GM20431 (cell line): ENCODE data around the gene CLDND2.
"Not testable (repeated sequence)": the region's sequence is repeated elsewhere in the genome, so short reads cannot be mapped to it uniquely, and the experiment has no call there.

Experiments used
- in situ Hi-C: fragments of 300-500 bp; cut with MseI, MboI; formaldehyde crosslinking; loops from one replicate; pipeline ENCODE4 v1.15.0; 2020; ENCODE audit warnings: low sequenced_read_pairs; ENCODE audit not compliant: unreplicated experiment

The CLDND2 gene

GRCh38 chr19:51368366-51369282 lies at the start of gene CLDND2:
TSS of gene CLDND2 (minus strand) at chr19:51369003. CDS start at chr19:51368577, 426 bp downstream.
- in situ Hi-C loops = no loop called here

- in situ Hi-C loops = no loop called here
Measured at GRCh38 chr19:51417810-51418157, 49.0 kb upstream of the CLDND2 start.

- in situ Hi-C loops = no loop called here
Measured at GRCh38 chr19:51417107-51417809, 48.5 kb upstream of the CLDND2 start, which contains the start of gene SIGLEC10. TSS of gene SIGLEC10 (minus strand) at chr19:51417642. CDS start at chr19:51417581, 61 bp downstream.

GRCh38 chr19:51416422-51416821 lies 47.6 kb upstream of the CLDND2 start:
- in situ Hi-C loops = not testable (repeated sequence)

GRCh38 chr19:51415187-51415586 lies 46.4 kb upstream of the CLDND2 start:
- in situ Hi-C loops = no loop called here

GRCh38 chr19:51410950-51411748 lies 42.3 kb upstream of the CLDND2 start:
- in situ Hi-C loops = no loop called here

- in situ Hi-C loops = no loop called here
Measured at GRCh38 chr19:51407511-51408131, 38.8 kb upstream of the CLDND2 start.

- in situ Hi-C loops = no loop called here
Measured at GRCh38 chr19:51402117-51402516, 33.3 kb upstream of the CLDND2 start.

GRCh38 chr19:51399936-51400335 lies 31.1 kb upstream of the CLDND2 start:
- in situ Hi-C loops = not testable (repeated sequence)

- in situ Hi-C loops = no loop called here
Measured at GRCh38 chr19:51399231-51399630, 30.4 kb upstream of the CLDND2 start.

GRCh38 chr19:51398096-51398704 lies 29.4 kb upstream of the CLDND2 start:
- in situ Hi-C loops = no loop called here

- in situ Hi-C loops = not testable (repeated sequence)
Measured at GRCh38 chr19:51397453-51397852, 28.6 kb upstream of the CLDND2 start.

GRCh38 chr19:51396175-51396574 lies 27.4 kb upstream of the CLDND2 start:
- in situ Hi-C loops = no loop called here

- in situ Hi-C loops = no loop called here
Measured at GRCh38 chr19:51394050-51394836, 25.4 kb upstream of the CLDND2 start.

GRCh38 chr19:51392701-51393100 lies 23.9 kb upstream of the CLDND2 start:
- in situ Hi-C loops = no loop called here

GRCh38 chr19:51391073-51391611 lies 22.3 kb upstream of the CLDND2 start:
- in situ Hi-C loops = no loop called here

- in situ Hi-C loops = no loop called here
Measured at GRCh38 chr19:51389143-51389542, 20.3 kb upstream of the CLDND2 start.

GRCh38 chr19:51387924-51388389 lies 19.2 kb upstream of the CLDND2 start, which contains the start of gene LIM2:
TSS of gene LIM2 (minus strand) at chr19:51387974. CDS start at chr19:51387443, 531 bp downstream.
- in situ Hi-C loops = no loop called here
